Fibroblast of pulmonary artery (primary cell): ENCODE measurements around the gene PKP1.
A peak's percentile ranks its signal among the peaks of the same experiment; 100 is the strongest.

ENCODE experiments used
- DNase-seq: peaks from one replicate; pipeline ENCODE4 v3.0.0-alpha.2; 2010; ENCODE audit warnings: low read depth
- H3K4me3 ChIP-seq: replicated peaks from 2 replicates; pipeline ENCODE4 v1.5.1; 2011; ENCODE audit warnings: low read depth, mild to moderate bottlenecking, control low read depth, low read length, moderate library complexity
- TF ChIP-seq, protein P1 (sequence below): IDR thresholded peaks from 2 replicates; pipeline ENCODE4 v1.5.1; 2011; ENCODE audit warnings: mild to moderate bottlenecking, control low read depth, low read length, inconsistent platforms; ENCODE audit errors: missing control alignments

PKP1 gene

DNA sequence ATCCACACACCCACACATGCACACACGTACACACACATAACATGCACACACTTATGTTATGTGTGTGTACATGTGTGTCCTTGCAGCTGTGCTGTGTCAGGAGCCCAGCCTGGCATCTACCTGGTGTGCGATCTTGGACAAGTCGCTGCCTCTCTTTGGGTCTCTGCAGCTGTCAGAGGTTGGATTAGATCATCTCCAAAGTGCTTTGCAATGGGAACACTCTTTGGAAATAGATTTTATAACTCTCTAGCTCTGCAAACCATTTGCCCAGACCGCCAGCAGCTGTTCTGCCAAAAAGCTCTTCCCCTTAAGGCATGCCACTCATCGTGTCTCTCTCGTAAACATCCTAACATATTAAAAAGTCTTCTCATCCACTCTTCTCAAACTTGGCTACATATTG is 4.7 kb downstream of the PKP1 start:
- TF ChIP-seq, protein P1, sequence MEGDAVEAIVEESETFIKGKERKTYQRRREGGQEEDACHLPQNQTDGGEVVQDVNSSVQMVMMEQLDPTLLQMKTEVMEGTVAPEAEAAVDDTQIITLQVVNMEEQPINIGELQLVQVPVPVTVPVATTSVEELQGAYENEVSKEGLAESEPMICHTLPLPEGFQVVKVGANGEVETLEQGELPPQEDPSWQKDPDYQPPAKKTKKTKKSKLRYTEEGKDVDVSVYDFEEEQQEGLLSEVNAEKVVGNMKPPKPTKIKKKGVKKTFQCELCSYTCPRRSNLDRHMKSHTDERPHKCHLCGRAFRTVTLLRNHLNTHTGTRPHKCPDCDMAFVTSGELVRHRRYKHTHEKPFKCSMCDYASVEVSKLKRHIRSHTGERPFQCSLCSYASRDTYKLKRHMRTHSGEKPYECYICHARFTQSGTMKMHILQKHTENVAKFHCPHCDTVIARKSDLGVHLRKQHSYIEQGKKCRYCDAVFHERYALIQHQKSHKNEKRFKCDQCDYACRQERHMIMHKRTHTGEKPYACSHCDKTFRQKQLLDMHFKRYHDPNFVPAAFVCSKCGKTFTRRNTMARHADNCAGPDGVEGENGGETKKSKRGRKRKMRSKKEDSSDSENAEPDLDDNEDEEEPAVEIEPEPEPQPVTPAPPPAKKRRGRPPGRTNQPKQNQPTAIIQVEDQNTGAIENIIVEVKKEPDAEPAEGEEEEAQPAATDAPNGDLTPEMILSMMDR = no peak
- H3K4me3 ChIP-seq = no peak overlapping the region
- DNase-seq = no peak

DNA sequence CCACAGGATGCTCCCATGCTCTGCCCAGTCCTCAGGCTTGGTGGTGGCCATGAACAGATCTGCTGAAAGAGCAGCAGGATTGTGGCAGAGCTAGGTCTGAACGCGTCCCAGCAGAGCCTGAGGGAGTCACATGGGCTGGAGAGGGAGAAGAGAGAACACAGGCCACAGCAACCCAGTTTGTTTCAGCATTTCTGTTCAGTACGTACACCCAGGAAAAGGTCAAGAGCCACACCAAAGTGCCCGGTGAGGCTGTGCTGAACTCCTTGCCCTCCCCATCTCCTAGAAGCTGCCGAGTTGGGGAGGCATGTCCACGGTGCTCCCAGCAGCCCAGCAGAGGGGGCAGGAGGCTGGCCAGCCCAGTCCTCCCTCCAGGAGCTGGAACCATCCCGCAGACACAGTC is 5.5 kb downstream of the PKP1 start:
- no peak overlapping the region for H3K4me3 ChIP-seq
- TF ChIP-seq, protein P1 = no peak
- DNase-seq = no peak

DNA sequence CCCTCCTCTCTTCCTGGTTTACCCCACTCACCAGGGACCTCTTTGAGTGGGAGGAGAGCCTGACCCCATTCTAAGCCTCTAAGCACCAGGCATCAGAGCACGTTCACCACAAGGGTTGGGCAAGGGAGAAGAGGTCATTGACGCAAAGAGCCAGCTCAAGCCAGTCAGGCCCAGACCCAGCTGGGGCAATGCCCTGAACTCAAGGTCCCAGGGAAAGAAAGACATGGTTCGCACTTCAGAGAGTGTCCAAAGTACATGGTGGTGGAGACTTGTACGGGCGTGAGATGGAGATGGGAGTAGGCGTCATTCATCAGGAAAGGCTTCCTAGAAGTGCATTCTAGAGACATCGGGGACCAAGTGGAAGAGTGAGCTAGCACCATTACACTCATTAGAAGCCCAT is 7.2 kb downstream of the PKP1 start:
- TF ChIP-seq, protein P1 = no peak

DNA sequence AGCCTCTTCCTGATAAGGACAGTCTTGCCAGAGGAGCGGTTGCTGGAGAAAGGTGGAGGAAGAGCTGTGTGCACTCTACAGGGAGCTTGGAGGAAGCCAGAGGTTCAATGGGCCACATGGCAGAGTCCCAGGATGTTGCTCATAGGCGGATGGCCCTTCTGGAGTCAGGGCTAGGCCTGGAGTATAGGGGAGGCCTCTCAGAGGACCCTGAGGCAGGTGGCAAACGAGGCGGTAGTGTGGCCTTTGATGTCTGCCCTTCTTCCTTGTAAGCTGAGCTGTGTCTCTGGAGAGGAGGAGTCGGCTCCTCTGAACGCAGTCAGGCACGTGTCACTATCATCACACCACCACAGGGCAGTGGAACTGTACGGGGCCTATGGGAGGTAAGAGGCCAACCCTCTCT is 8.6 kb downstream of the PKP1 start:
- no peak for DNase-seq
- TF ChIP-seq, protein P1 = no peak
- H3K4me3 ChIP-seq = no peak overlapping the region

More for the DNA sequence above, 7.2 kb downstream of the PKP1 start:
- H3K4me3 ChIP-seq = no peak overlapping the region
- DNase-seq = no peak

DNA sequence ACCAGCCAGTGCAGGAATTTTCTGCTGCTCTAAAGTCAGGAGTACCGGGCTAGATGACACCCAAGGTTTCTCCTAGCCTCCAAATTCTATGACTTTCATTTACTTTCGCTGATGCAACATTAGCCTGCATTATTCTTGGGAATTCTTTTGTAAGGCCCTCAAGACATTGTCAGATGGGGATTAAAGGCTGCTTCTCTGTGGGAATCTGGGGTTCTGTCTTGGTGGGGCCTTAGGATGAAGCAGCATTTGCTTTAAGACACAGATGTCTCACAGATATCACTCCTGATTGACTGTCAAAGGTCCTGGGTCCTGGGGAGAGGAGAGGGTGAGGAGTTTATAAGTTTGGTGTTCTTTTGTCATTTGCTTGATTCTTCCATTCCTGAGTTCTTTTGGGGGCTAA is 11.6 kb downstream of the PKP1 start:
- TF ChIP-seq, protein P1 = no peak
- DNase-seq = no peak
- H3K4me3 ChIP-seq = no peak overlapping the region

DNA sequence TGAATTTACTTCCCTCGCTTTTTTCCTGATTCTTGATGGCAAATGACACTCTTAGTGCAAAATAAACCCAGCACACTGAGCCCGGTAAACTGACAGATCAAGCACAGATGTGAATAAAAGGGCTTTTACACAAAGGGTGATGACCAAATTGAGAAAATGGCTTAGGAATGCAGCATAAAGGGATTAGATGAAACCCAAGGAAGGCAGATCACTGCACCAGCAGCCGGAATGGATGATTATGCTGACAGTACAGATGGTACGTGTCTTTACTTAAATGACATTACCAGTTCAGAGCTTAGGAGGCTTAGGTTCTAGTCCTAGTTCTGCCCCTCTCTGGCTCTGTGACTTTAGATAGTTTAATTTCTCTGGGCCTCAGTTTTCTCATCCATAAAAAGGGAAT is 12.0 kb downstream of the PKP1 start:
- TF ChIP-seq, protein P1 = no peak
- no peak for DNase-seq
- no peak overlapping the region for H3K4me3 ChIP-seq

DNA sequence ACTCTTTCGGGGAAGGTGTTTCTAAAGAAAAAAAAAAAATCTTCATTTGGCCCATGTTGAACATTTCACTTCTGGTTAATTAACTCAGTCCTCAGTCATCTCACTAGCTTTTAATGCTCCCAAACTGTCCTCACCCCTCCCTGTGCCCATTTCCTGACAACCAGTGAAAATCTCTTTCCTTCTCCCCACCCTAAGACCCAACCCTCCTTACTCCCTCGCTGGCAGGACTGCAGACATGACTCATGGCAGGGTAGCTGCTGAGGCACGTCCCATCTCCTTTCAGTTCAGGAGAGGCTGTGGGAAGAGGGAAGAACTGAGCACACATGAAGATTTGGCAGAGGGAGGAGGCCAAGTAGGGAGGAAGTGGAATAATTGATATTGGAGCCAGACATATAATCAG is 12.6 kb downstream of the PKP1 start:
- DNase-seq = peak; percentile 40
- no peak overlapping the region for H3K4me3 ChIP-seq
- TF ChIP-seq, protein P1 = no peak
